Measurements from ENCODE around the gene PLA2G1B.
A peak's percentile ranks its signal among the peaks of the same experiment; 100 is the strongest.
"Not testable (repeated sequence)": the region's sequence is repeated elsewhere in the genome, so short reads cannot be mapped to it uniquely, and the experiment has no call there.

PLA2G1B gene

GRCh38 chr12:120342175-120343038 is 14.8 kb upstream of the PLA2G1B start:
- DNase-seq (ENCODE audit: insufficient read length, low spot score) (no peak), FAIRE-seq (no peak)
- no peak for TF ChIP-seq CTCF (IDR thresholded peaks at IDR 0.05; ENCODE audit: insufficient read depth, missing control alignments)

DNA sequence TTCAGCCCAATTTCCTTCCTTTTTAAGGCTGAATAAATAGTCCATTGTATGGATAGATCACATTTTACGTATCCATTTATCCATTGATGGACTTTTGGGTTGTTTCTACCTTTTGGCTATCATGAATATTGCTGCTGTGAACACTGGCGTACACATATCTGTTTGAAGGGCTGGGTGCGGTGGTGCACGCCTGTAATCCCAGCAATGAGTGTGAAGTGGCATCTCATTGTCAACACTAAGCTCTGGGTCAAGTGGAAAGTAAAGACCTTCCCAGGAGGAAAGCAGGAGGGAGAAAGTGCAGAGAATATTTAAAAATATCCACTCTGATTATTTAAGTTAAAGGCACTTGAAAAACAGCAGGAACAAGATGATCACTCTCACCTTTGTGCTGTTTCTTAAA is 11.7 kb upstream of the PLA2G1B start:
- TF ChIP-seq CTCF (IDR thresholded peaks at IDR 0.05; ENCODE audit: insufficient read depth, missing control alignments) = no peak
- FAIRE-seq (no peak), DNase-seq (ENCODE audit: insufficient read length, low spot score) (no peak)

DNA sequence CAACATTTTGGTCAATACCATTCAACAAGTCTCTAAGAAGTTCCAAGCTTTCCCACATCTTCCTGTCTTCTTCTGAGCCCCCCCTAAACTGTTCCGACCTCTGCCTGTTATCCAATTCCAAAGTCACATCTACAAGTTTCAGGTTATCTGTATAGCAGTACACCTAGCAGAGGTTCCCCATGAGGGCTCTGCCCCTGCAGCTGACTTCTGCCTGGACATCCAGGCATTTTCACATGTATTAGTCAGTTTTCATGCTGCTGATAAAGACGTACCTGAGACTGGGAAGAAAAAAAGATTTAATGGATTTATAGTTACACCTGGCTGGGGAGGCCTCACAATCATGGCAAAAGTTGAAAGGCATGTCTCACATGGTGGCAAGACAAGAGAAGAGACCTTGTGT is 10.2 kb upstream of the PLA2G1B start:
- no peak for TF ChIP-seq CTCF (IDR thresholded peaks at IDR 0.05; ENCODE audit: insufficient read depth, missing control alignments)
- no peak for FAIRE-seq
- no peak for DNase-seq (ENCODE audit: insufficient read length, low spot score)

- FAIRE-seq; DNase-seq (ENCODE audit: insufficient read length, low spot score): not testable (repeated sequence)
Observed at GRCh38 chr12:120336392-120336791, 8.8 kb upstream of the PLA2G1B start.

- peak; percentile 38 for TF ChIP-seq CTCF (IDR thresholded peaks at IDR 0.05; ENCODE audit: insufficient read depth, missing control alignments)
- not testable (repeated sequence) for DNase-seq (ENCODE audit: insufficient read length, low spot score); FAIRE-seq
Observed at GRCh38 chr12:120335447-120335846, 7.9 kb upstream of the PLA2G1B start.

- FAIRE-seq = no peak
Observed at GRCh38 chr12:120332523-120332922, 4.9 kb upstream of the PLA2G1B start.

DNA sequence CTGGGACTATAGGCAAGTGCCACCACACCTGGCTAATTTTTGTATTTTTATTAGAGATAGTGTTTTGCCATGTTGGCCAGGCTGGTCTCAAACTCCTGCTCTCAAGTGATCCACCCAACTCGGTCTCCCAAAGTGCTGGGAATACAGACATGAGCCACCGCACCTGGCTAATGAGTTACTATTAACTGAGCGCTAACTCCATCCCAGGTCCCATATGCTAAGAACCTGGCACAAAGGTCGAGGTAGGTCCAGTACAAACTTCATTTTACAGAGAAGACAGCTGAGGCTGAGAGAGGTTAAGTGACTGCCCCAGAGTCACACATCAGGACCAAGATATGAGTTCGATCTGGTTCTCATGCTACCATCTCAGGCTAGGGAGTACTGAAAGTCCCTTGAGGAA is 4.5 kb upstream of the PLA2G1B start:
- DNase-seq (ENCODE audit: insufficient read length, low spot score) (no peak), FAIRE-seq (no peak)
- no peak for TF ChIP-seq CTCF (IDR thresholded peaks at IDR 0.05; ENCODE audit: insufficient read depth, missing control alignments)

More at GRCh38 chr12:120332523-120332922, 4.9 kb upstream of the PLA2G1B start:
- no peak for DNase-seq (ENCODE audit: insufficient read length, low spot score)
- no peak for TF ChIP-seq CTCF (IDR thresholded peaks at IDR 0.05; ENCODE audit: insufficient read depth, missing control alignments)
